Measurements from ENCODE around the gene HSPB8.

Gene HSPB8, protein sequence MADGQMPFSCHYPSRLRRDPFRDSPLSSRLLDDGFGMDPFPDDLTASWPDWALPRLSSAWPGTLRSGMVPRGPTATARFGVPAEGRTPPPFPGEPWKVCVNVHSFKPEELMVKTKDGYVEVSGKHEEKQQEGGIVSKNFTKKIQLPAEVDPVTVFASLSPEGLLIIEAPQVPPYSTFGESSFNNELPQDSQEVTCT

DNA sequence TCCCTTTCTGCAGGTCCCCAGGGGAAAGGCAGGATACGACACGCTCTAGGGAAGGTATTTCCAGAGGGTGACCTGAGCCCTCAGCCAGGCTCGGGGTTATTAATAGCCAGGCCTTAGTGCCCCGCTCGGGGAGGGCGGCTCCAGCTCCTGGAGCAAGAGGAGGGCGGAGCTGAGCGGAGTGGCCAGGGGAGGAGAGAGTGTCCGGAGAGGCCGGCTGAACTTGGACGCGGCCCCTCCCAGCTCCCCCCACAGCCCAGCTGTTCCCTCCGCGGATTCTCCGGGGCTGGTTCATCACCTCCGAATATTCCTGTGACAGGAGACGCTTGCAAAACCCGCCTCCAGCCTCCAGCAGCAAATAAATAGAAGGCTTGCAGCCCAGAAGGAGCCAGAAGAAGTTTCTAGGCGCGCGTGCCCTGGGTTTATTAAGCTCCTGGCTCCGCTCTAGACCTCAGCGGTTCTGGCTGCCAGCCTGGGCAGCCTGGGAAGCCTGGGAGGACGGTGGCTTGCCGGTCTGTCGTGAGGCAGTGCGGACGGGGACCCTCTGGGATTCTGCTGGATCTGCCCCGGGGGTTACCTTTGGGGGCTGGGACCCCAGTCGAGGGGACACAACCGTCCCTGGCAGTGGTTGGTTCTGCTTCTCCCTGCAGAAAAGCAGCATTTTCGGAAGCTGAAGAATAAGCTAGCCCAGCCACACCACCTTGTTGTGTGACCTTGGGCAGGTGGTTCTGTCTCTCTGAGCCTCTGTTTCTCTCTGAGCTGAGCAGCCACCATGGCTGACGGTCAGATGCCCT, at the start of gene HSPB8:
Gene HSPB8, plus strand, starts transcription at position 388 of the 791 bp plus-strand sequence. Its CDS starts 382 bp downstream, at position 770.
- no peak for DNase-seq

DNA sequence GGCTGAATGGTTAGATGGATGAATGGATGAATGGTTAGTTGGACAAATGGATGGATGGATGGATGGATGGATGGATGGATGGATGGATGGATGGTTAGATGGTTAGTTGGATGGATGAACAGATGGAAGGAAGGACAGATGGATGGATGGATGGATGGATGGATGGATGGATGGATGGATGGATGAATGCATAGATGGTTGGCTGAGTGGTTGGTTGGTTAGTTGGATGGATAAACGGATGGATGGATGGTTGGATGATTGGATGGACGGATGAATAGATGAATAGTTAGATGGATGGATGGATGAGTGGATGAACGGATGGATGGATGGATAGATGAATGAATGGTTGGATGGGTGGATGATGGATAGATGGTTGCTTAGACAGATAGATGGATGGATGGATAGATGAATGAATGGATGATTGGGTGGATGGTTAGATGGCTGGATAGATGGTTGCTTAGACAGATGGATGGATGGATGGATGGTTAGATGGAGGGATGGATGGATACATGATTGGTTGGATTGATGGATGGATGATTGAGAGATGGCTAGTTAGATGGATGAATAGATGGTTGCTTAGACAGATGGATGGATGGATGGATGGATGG, 48.8 kb upstream of the HSPB8 start:
- DNase-seq: no peak

DNA sequence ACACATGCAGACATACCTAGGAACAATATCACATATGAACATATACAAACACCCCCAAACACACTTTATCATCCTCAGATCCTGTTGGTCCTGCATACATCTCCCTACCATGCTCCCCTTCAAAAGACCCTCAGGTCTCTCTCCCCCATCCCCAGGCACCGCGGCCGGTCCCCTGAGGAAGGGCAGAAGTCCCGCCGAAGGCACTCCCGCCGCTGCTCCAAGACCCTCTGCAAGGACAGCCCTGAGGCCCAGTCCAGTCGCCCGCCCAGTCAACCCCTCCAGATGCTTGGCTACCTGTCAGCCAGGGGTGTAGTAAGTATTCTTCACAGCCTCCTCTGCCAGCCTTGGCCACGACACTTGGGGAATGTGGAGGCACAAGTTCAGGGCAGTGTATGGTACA, 48.2 kb upstream of the HSPB8 start:
- DNase-seq: no peak

DNA sequence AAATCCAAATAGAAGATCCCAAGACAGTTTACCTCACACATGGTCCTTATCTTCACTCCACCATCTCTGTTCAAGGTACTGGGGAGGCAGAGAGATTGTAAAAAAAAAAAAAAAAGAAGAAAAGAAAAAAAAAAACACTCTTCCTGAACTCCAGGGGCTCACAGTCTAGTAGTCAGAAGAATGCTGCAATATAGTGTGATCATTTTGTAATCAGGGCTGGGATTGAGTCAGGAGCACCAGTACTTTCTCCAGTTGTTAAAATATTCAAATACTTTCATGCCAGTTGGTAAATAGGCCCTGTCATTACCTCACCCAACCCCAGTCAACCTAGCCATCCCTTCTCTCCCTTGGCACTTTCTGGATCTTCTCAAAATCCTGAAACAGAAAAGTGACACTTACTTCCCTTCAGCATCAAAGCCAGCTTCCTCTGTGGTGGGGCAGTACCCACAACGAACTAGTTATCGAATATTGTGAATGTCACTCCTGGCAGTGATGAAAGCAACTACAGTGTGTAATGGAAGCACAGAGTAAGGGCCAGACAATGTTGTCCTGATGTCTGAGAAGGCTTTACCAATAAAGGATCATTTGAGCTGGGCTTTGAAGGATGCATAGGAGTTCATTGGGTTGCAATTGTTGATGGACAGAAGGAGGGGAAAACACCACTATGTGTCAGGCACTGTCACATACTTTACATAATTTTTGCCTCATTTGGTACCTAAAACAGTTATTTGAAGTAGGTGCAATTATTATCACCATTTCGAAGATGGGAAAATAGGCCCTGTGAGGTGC, 44.3 kb upstream of the HSPB8 start:
- no peak for DNase-seq

DNA sequence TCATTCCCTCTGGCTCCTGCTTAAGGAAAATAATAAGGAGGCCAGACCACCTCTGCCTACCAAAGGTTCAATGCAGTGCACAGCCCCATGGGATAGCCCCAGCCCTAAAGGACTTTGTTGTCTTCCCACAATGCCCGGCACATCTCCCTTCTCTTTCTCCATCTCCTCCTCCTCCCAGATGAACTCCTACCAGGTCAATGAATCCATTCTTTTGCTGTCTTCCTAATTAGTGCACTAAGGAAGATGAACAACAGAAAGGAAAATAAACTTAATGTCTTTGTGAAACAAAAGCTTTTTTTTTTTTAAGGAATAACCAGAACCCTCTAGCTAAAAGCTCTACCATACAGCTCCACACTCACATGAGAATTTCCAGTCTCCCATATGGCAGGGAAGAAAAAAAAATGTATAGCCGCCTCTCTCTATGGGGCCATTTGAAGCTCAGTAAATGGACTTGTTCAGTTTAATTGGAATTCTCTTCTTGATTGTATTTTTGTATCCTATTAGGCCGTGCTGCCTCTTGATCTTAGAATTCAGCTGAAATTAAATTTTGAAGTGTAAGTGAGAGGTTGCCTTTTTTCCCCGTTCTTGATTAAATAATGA, 41.8 kb upstream of the HSPB8 start:
- DNase-seq: no peak

DNA sequence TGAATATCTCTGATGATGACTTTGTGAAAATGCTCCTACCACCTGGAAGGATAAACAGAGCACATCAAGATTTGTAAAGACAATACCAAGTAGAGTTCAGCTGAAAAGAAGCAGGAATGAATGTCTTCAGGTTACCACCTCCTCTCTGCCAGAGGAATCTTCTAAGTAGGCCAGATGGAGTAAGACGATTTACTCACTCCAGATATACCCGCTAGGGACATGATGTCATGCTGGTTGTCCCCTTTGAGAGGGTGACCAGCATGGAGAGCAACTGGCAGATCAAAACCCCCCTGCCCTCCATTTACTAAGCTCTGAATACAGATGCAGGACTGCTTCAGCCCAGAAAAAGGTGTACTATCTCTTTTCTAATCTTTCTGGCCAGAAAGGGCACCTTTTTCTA, 39.3 kb upstream of the HSPB8 start:
- no peak for DNase-seq

DNA sequence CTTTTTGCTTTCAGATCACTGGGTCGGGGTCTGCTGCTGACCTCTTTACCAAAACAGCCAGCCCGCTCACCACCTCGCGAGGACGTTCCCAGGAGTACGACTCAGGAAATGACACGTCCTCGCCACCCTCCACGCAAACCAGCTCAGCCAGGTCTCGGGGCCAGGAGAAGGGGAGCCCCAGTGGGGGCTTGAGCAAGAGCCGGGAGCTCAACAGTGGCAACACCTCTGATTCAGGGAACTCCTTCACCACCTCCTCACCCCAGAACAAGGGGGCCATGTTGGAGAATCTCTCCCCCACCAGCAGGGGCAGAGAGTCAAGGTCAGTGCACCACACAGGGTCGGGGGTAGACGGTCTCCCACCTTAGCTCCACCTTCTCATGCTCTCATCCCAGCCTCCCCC, 33.4 kb upstream of the HSPB8 start:
- DNase-seq: no peak

DNA sequence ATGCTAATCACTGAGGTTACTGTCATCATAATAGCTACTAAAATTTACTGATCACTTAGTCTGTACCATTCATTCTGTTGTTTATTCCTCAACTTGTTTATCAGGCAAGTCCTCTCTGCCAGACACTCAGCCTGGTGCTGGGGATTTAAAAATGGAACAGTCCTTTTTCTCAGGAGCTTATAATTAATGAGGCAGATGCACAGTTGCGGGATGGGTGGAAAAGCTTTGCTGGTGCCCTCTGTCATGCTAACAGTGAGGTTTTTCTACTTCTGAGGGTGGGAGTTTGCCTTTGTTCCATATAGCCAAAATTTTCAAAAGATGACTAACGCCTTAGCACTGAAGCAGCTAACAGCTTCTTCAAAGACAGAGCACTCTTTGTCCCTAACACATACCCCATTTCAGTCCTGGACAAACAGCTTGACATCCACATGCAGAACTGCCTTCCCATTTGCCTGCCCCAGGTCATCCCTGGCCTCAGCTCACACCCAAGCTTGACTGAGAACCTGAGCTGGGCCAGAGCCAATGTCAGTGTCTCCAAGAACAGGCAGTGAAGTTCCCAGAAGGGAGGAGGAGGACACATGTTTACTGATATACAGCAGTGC, 30.8 kb upstream of the HSPB8 start:
- no peak for DNase-seq

DNA sequence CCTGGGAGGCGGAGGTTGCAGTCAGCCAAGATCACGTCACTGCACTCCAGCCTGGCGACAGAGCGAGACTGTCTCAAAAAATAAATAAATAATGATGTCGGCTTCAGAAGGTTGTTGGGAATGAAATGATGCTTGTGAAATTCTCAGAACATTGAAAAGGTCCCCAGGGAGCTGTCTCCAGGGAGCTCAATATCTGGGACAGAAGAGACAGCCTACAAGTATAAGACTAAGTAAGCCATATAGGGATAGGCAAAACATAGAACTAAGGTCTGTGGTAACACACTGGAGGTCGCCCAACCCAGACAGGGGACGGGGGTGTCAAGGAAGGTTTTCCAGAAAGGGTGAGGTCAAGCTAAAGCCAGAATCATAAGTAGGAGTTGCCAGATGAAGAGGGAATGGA, 29.5 kb upstream of the HSPB8 start:
- no peak for DNase-seq

DNA sequence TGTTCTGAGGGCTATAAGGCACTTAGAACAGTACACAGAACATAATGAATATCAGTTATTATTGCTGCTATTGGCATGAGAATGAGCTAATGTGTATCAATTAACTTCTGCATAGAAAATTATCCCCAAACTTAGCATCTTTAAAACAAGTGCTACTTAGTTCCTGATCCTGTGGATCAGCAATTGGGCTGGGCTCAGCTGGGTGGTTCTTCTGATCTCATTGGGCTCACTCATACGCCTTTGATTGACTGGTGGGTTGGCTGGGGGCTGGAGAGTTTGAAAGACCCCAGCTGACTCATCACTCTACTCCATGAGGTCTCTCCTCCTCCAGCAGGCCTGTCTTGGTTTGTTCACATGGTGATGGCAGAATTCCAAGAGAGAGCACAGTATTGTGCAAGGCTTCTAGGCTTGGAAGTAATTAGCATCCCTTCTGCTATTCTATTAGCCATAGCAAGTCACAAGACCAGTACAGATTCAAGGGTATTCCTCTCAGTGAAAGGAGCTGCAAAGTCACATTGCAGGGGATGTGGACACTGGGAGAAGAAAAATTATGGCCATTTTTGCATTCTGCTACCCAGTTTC, 27.2 kb upstream of the HSPB8 start:
- DNase-seq: no peak

DNA sequence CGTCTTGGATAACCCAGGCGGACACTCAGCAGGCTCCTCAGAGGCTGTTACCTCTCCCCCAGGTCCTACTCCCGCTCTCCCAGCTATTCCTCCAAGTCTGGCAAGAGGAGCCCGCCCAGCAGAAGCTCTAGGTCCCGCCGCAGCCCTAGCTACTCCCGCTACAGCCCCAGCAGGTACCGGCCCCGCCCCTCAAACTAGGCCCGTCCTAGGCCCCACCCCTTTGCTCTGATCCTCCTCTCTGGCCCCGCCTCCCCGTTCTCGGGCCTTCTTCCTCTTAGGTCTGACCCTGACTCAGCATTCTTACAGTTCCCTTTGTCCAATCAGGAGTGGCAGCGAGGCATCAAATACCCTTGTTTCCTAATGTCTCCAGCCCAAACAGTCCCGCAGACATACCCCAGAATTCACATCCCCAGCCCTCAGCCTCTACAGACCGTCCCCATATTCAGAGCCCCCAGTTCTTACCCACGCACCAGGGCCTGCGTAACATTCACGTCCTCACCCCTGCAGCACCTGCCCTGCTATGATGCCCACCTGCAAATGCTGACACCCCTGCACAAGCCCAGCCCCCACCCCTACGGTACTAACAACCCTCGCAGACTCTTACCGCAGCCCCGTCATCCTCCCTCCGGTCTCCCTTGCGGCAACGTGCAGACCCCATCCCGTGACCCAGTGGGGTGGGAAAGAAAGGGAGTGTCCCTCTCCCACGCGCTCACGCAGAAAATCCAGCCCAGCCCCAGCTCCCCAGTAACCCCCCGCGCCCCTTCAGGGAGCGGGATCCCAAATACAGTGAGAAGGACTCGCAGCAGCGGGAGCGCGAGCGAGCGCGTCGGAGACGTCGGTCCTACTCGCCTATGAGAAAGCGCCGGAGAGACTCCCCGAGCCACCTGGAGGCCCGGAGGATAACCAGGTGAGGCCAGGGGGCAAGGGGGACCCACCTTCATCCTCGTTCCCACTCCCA, 25.0 kb upstream of the HSPB8 start:
- no peak for DNase-seq

DNA sequence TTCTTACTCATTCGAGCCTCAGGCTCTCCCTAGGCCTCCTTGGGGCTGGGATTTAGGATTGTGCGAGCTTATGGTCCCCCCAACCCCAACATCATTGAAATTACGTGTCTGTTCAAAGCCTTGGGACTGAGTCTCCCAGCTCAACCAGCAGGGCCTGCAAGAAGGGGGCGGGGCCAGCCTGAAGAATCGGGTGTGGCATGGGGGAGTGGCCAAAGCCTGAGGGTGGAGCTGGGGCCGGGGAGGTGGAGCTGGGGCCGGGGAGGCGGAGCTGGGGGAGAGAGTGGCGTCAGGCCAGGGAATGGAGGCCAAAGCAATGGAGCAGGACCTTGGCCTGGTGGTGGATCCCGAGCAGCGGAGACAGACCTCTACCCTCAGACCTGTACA, 24.3 kb upstream of the HSPB8 start:
- DNase-seq: no peak

DNA sequence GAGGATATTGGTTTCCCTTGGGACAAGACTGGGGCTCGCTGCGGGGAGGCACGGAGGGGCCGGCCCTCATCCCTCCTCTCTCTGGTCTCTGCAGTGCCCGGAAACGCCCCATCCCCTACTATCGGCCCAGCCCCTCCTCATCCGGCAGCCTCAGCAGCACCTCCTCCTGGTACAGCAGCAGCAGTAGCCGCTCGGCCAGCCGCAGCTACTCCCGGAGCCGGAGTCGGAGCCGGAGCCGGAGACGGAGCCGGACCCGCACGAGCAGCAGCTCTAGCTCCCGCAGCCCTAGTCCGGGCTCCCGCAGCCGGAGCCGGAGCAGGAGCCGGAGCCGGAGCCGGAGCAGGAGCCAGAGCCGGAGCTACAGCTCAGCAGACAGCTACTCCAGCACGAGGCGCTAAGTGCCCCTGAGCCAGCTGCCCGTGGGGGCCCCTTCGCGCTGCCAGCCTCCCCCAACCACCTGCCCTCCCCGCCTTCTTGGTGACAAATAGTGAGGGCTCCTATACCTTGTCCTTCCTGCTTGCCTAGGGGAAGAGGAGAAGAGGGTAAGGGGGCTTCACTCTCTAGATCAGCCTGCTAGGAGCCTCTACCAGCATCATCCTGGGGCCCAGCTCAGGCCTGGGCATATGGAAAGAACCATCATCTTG, 22.2 kb upstream of the HSPB8 start:
- no peak for DNase-seq

DNA sequence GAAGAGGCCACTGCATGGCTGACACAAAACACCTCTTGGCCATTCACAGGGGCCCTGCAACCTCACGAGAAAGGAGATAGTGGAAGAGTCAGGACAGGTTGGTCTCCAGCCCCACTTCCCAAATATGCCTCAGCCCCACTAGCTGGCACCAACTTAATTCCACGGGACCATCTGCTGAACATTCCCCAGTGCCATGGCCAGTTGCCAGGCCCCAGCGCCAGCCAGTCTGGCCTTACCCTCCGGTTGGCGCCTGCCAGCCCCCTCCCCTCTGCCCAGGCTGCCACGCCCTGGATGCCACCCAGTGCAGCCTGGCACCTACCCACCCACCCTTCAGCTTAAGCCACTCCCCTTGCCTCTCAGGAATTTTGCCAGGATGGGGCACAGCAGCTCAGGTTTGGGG, 21.2 kb upstream of the HSPB8 start:
- DNase-seq: no peak

DNA sequence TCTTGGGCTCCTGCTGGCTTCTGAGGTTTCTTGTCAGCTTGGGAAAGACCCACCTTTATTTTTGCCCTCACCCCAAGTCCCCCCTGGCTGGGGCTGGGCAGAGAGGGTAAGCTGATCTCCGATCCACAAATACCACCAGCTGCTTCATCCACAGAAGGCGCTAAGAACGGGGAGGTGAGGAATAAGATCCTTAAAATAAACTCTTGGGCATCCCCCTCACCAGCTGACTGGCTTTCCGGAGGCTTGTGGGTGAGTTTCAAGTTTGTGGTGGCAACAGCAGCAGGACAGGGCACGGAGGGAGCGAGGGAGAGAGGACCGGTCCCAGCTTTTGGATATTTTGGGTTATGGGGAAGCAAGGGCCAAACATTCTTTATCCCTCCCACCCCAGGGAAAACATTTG, 20.8 kb upstream of the HSPB8 start:
- DNase-seq: no peak

DNA sequence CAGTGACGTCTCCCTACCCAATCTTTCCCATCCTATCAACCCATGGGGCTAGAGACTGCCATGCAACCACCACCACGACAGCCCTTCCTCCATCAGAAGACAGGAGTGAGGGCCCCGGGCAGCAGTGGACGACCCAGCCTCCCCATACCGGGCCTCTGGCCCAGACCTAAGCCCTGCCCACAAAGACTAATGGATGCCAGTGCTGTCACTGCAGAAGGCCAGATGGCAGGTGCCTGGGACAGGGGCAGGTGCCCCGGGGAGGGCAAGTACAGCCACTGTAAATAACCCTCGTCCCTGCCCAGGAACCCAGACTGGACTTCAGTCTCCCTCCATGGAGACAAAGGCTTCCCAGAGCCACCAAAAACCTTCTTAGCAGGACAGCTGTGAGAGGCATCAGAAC, 20.3 kb upstream of the HSPB8 start:
- DNase-seq: no peak

DNA sequence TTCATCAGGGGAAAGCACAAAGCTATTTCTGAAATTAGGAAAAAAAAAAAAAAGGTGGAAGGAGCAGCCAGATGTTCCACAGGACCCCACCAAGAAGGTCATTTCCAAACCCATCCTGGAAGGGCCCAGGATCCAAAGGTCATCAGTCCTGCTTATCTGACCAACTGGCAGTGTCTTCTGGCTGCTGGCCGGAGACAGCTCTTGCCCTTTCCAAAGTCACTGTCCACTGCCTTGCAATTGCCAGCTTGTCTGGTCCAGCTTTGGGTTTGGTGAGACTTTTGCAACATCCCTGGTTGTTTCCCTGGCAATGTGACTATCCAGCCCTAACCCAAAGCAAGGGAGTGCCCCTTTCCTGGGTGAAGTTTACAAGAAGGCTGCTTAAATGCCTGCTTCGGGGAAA, 18.9 kb upstream of the HSPB8 start:
- no peak for DNase-seq

DNA sequence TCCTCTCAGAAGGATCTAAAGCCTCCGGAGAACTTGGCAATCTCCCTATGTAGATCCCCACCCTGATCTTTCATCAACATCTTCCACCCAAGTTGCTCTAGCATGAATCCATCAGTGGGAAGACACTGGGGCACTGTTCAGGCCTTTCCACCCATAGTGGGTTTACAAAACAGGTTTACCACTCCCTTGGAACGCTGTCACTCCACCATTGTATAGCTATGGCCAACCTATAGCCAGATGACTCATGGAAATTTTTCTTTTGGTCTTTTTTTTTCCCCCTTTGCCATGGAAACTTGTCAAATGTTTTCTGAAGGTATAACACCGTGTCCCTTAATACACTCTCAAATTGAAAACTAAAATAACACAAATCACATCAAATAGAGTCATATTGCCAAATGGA, 10.8 kb upstream of the HSPB8 start:
- no peak for DNase-seq

DNA sequence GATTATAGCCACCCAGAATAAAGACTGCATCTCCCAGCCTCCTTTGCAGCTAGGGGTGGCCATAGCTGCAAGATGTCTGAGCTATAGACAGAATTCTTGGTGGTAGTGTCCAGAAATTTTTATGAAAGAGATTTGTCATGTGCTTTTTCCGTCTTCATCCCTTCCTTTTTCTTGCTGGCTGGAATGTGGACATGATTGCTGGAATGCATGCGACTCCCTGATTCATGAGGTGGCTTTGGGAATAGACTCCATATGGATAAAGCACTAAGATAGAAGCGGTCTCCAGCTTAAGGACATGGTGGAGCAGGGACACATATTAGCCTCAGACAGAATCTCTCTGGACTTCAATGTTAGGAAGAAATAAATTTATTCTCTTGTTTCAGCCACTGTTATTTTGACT, 10.0 kb upstream of the HSPB8 start:
- DNase-seq: no peak

DNA sequence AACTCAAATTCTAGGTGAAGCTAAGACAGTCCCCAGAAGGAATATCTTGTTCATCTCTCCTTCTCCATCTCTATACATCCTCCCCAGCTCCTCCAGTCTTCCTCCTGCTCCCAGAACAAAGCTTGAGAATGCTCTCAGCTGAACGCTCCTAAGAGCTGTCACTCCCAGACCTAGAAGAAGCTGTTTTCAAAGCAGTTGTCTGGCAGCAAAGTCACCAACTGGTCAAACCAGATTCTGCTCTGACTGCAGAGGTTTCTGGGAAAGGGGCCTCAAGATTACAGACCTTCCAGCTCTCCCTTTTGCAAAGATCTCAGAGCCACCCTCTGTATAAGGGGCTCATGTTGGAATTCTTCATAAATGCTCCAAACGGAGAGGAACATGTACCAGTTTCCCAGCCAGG, 9.6 kb upstream of the HSPB8 start:
- no peak for DNase-seq

DNA sequence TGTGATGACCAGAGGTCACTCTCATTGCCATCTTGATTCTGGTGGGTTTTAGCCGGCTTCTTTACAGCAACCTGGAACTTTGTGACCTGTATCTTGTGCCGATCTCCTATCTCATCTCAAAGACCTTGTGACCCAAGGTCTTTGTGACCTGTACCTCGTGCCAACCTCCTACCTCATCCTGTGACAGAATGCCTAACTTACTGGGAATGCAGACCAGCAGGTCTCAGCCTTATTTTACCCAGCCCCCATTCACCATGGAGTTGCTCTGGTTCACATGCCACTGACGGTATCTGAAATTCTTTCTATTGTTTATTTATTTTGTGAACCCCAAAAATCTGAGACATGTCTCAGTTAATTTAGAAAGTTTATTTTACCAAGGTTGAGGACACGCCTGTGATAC, 7.4 kb upstream of the HSPB8 start:
- DNase-seq: no peak
